ENCODE measurements around the gene YKT6. TPM values are rescaled to one million over a fixed set of nuclear protein-coding genes. Genes with fewer than 3 reads are reported as not detected.

Gene YKT6
- total and polyA plus RNA-seq, 2 donors (not counting 3 experiments of a cell fraction or from before 2014, with no cell fraction given): 117 to 120 TPM

DNA sequence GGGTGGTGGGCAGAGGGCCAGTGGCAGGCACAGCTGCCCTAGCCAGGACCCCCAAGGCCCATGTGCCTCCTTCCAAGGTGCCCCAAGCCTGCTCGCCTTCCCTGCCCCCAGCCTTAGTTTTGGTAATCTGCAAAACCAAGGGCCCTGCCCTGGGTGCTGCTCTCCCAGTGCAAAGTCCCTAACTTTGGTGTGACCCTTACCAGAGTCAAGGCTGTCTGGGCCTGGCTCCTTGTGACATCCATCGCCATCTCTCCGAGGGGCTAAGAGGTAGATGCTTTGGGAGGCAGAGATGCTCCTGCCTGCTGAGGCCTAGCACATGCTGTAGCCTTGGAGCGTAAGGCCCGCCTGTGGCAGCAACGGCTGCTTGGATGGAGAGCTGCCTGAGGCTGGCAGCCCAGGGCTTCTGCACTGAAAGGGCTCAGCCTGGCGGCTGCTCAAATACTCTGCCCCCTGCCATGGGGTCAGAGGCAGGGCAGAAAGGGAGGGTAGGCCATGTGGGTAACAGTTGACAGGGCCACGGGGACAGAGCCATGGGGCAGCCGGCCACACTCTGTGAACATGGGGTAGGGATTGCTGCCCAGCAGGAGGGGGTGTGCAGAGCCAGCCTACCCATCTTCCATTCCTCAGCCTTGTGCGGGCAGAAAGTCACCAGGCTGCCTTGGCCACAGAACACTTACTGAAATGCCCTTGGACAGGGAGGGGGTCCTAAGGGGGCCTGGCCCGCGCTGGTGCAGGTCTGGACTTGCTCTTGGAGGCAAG, 41.7 kb upstream of the YKT6 start:
- dilution Hi-C loops (cut with MboI; ENCODE audit: extremely low pct_ligation_motif_present, low sequenced_read_pairs): no loop called here
- intact Hi-C loops (cut with micrococcal nuclease): no loop called here
- Histone ChIP-seq H3K79me2 (ENCODE audit: control insufficient read depth, insufficient read depth, low read length) (no peaks in the 10 kb centered on the region), H3K9me3 (replicated peaks; ENCODE audit: control insufficient read depth, insufficient read depth, low read length) (no peaks in the 10 kb centered on the region), H3K27ac (ENCODE audit: insufficient read depth, low read depth, low read length) (no peak overlapping the region), H2AFZ (ENCODE audit: low read depth, low read length) (no peak overlapping the region), H4K20me1 (replicated peaks; ENCODE audit: control insufficient read depth, extremely low read depth, insufficient read depth, low read length) (no peaks in the 10 kb centered on the region), H3K4me3 (replicated peaks in 1 of 3; ENCODE audit: insufficient read depth in 1 of 3, low read depth in 1 of 3, low read length in 3 of 3) (no peak overlapping the region), H3K27me3 (ENCODE audit: control insufficient read depth in 2 of 2, insufficient read depth in 2 of 2, low read length in 2 of 2) (peaks cover 13 to 19% of the 10 kb centered on the region in 2 experiments), H3K4me1 (ENCODE audit: control insufficient read depth, extremely low read depth, insufficient read depth, low read length) (no peaks in the 10 kb centered on the region), H3K9me1 (replicated peaks; ENCODE audit: control insufficient read depth, extremely low read depth, insufficient read depth, low read length) (no peaks in the 10 kb centered on the region), H3K9ac (replicated peaks; ENCODE audit: extremely low read depth, insufficient read depth, low read length) (no peak overlapping the region), H3K36me3 (ENCODE audit: control insufficient read depth in 2 of 2, extremely low read depth in 1 of 2, insufficient read depth in 2 of 2, low read length in 2 of 2) (no peaks in the 10 kb centered on the region), H3K4me2 (ENCODE audit: insufficient read depth, low read length) (no peak overlapping the region)
- no peak for FAIRE-seq
- CTCF ChIA-PET: no interaction called here
- POLR2A ChIA-PET: no interaction called here
- no peak for DNase-seq (ENCODE audit: low read depth, low spot score)
- no TSS peak for BruUV-seq (replicated peaks)
- TF ChIP-seq JUN (IDR thresholded peaks at IDR 0.05; ENCODE audit: borderline replicate concordance, insufficient read depth, insufficient read length, low read depth): no peak
- no peak for TF ChIP-seq FOS (IDR thresholded peaks at IDR 0.05; ENCODE audit: borderline replicate concordance, insufficient read depth, low read length)
- no peak for TF ChIP-seq CTCF (IDR thresholded peaks at IDR 0.05; ENCODE audit: extremely low read depth in 1 of 2, insufficient read depth in 1 of 2, low read depth in 1 of 2, low read length in 2 of 2)
- no peak for TF ChIP-seq MYC (IDR thresholded peaks at IDR 0.05; ENCODE audit: low read depth, low read length)
- no peak for TF ChIP-seq POLR2AphosphoS5 (IDR thresholded peaks at IDR 0.05; ENCODE audit: insufficient read depth, low read depth, low read length)
- TF ChIP-seq GATA2 (IDR thresholded peaks at IDR 0.05; ENCODE audit: insufficient read depth, insufficient read length, low read depth, low read length): no peak
- no peak for TF ChIP-seq EZH2 (IDR thresholded peaks at IDR 0.05; ENCODE audit: borderline replicate concordance, low read depth, low read length, severe bottlenecking)
- TF ChIP-seq, protein P1, sequence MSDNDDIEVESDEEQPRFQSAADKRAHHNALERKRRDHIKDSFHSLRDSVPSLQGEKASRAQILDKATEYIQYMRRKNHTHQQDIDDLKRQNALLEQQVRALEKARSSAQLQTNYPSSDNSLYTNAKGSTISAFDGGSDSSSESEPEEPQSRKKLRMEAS (IDR thresholded peaks at IDR 0.05; ENCODE audit: insufficient read depth, insufficient read length): no peak

Data from endothelial cell of umbilical vein (primary cell).